Kidney (tissue), 14 donors: ENCODE data around the gene DVL2. TPM values are rescaled to one million over a fixed set of nuclear protein-coding genes. Genes with fewer than 3 reads are reported as not detected.
A peak's percentile ranks its signal among the peaks of the same experiment; 100 is the strongest.

Experiments used
- DNase-seq, 5 donors: peaks; one replicate each; pipeline ENCODE4 v3.0.0-alpha.2; 2013 to 2020
- FAIRE-seq: peaks from 2 replicates; lab custom pipeline; 2012; peaks lifted over from hg19 to GRCh38; lab: Jason Lieb, UNC
- H3K27ac ChIP-seq, 2 donors: one replicate each; pipeline ENCODE4 v1.7.0; 2013; ENCODE audit warnings: low read depth in 2 of 2, low read length in 2 of 2, inconsistent platforms in 1 of 2
- H3K27me3 ChIP-seq: one replicate; pipeline ENCODE4 v1.7.1; 2013; ENCODE audit warnings: low read length, inconsistent platforms; ENCODE audit not compliant: control insufficient read depth, insufficient read depth
- H3K36me3 ChIP-seq, 3 donors: one replicate each; pipeline versions ENCODE4 v1.7.0 to v1.7.1; 2013; ENCODE audit warnings: low read length in 3 of 3, control low read depth in 1 of 3, inconsistent platforms in 1 of 3; ENCODE audit not compliant: insufficient read depth in 3 of 3, control insufficient read depth in 2 of 3
- H3K4me1 ChIP-seq, 3 donors: one replicate each; pipeline versions ENCODE4 v1.7.0 to v1.7.1; 2013; ENCODE audit warnings: low read length in 3 of 3, inconsistent platforms in 1 of 3, low read depth in 1 of 3; ENCODE audit not compliant: control insufficient read depth in 2 of 3, insufficient read depth in 2 of 3
- H3K4me3 ChIP-seq, 3 donors: one replicate each; pipeline versions ENCODE4 v1.7.0 to v1.8.1; 2013; ENCODE audit warnings: low read length in 3 of 3, control low read depth in 1 of 3, inconsistent platforms in 1 of 3
- H3K9ac ChIP-seq, 3 donors: one replicate each; pipeline versions ENCODE4 v1.7.0 to v1.7.1; 2013; ENCODE audit warnings: low read length in 3 of 3, control low read depth in 1 of 3, inconsistent platforms in 1 of 3
- H3K9me3 ChIP-seq, 3 donors: one replicate each; pipeline versions ENCODE4 v1.7.0 to v1.7.1; 2013; ENCODE audit warnings: low read length in 3 of 3, control low read depth in 1 of 3, inconsistent platforms in 1 of 3; ENCODE audit not compliant: control insufficient read depth in 2 of 3, insufficient read depth in 1 of 3
- intact Hi-C: fragments of 100-400 bp; cut with DNase I; formaldehyde crosslinking; loops from one replicate; pipeline ENCODE4 v1.11.1; 2022
- polyA plus RNA-seq: library from polyadenylated mRNA; stranded (reverse); fragments of 350-450 nt; fragmentation: Illumina TruSeq; extraction: RNeasy Lipid Tissue Mini Kit (QIAGEN cat#74804); gene quantifications from one replicate; pipeline ENCODE4 v1.2.3, GENCODE V29; 2014; ENCODE audit warnings: low read depth, low replicate concordance; ENCODE audit not compliant: insufficient read depth
- total RNA-seq: library from RNA; stranded (reverse); fragmentation: NEBNext Ultra II Directional; extraction: Animal tissue kit (Norgen Biotek cat#: 25700); gene quantifications from one replicate; pipeline ENCODE4 v1.2.1, GENCODE V29; 2021
- TF ChIP-seq, protein P1 (sequence below): IDR thresholded peaks from 3 replicates; pipeline ENCODE4 v1.5.1; 2012; ENCODE audit warnings: mild to moderate bottlenecking, moderate library complexity, borderline replicate concordance; ENCODE audit not compliant: insufficient read depth; ENCODE audit errors: extremely low read depth
- donor health status: control.
- donor health status: control.
- donor health status: control.
- donor health status: control.
- donor health status: control.
- donor health status: DM: yes; HTN: yes; CAD: no.
- donor health status: Normal renal cell carcinoma (clear cell type).

Gene DVL2
- total and polyA plus RNA-seq, 2 donors from 2014 or later, result 18.0 to 35.8 TPM

DNA sequence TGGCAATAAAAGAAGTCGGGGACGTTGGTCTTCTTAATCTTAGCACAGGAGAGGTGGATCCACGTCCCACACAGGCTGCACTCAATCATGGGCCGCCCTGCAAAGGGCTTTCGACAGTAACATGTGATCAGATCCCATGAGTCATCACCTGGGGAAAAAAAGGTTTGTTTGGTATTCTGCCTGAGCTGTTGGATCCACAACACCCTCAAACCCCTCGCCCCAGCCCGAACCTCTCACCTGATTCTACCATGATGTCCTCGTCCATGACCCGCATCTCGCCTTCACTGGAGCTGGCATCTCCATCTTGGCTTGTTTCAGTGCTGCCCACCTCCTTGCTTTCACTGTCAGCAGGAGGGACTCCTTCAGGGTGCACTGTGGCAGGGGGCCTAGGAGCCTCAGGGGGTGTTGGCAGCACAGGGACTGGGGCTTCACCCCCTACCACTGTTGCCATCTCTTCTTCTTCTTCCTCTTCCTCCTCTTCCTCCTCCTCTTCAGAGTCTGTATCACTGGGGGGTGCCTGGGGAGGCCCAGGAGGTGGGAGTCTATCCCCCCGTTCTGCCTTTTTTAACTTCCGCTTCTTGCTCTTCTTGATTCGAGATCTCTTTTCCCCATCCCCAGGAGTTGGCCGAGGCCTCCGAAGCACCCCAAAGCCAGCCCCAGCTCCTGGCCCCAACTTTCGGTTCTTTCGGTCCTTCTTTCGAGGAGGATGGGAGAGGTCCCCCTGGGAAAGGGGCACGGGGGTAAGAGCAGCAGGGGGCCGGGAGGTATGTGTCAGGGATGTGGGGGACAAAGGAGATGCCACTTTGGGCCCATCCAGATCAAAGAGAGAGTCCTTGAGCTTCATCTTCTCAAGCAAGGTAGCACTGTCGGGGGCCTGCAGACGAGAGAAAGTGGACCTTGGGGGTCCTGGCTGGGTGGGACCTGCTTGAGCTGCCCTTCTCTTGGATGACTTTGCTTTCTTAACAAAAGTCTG is 1.7 kb upstream of the DVL2 start:
- intact Hi-C loops, result no loop called here
- H3K9ac ChIP-seq, result no peak overlapping the region
- peaks cover 7 to 33% (median 17%) of the 10 kb centered on the region in 3 donors for H3K4me1 ChIP-seq
- TF ChIP-seq, protein P1, sequence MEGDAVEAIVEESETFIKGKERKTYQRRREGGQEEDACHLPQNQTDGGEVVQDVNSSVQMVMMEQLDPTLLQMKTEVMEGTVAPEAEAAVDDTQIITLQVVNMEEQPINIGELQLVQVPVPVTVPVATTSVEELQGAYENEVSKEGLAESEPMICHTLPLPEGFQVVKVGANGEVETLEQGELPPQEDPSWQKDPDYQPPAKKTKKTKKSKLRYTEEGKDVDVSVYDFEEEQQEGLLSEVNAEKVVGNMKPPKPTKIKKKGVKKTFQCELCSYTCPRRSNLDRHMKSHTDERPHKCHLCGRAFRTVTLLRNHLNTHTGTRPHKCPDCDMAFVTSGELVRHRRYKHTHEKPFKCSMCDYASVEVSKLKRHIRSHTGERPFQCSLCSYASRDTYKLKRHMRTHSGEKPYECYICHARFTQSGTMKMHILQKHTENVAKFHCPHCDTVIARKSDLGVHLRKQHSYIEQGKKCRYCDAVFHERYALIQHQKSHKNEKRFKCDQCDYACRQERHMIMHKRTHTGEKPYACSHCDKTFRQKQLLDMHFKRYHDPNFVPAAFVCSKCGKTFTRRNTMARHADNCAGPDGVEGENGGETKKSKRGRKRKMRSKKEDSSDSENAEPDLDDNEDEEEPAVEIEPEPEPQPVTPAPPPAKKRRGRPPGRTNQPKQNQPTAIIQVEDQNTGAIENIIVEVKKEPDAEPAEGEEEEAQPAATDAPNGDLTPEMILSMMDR, result no peak
- H3K27me3 ChIP-seq, result no peaks in the 10 kb centered on the region
- peaks cover 7 to 24% (median 13%) of the 10 kb centered on the region in 3 donors for H3K36me3 ChIP-seq
- DNase-seq (peak in 2 of 5 donors; percentile 49 to 69), FAIRE-seq (no peak)
- H3K27ac ChIP-seq, result no peak overlapping the region
- H3K9me3 ChIP-seq, result no peaks in the 10 kb centered on the region
- H3K4me3 ChIP-seq, result peak overlapping the region in 1 of 3 donors; percentile 95

DNA sequence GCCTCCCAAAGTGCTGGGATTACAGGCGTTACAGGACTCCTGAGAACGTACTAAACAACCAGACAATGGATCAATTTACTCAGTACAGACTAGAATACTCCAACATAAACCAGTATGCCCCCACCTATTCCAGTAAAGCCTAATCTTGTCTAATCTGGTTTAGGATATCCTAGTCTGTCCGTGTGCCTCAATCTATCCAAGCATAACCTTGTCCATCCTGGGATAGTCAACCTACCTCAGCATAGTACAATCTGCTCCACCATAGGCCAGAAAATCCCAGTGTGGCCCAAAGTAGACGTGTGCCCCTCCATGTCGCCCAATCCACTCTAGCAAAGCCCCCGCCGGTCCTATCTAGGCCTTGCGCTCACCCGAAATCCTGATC is 625 bp downstream of the DVL2 start:
- Histone ChIP-seq H3K9me3 (no peaks in the 10 kb centered on the region), H3K4me3 (peak overlapping the region; percentile 95 to 97 (median 97)), H3K27ac (peak overlapping the region; percentile 97 to 98), H3K27me3 (no peaks in the 10 kb centered on the region), H3K36me3 (peaks cover 0 to 29% (median 14%) of the 10 kb centered on the region in 3 donors), H3K9ac (peak overlapping the region; percentile 71 to 99 (median 96)), H3K4me1 (peaks cover 3 to 23% (median 6%) of the 10 kb centered on the region in 3 donors)
- DNase-seq (peak in 1 of 5 donors; percentile 70), FAIRE-seq (no peak)
- TF ChIP-seq, protein P1, result no peak
- intact Hi-C loops, result no loop called here

DNA sequence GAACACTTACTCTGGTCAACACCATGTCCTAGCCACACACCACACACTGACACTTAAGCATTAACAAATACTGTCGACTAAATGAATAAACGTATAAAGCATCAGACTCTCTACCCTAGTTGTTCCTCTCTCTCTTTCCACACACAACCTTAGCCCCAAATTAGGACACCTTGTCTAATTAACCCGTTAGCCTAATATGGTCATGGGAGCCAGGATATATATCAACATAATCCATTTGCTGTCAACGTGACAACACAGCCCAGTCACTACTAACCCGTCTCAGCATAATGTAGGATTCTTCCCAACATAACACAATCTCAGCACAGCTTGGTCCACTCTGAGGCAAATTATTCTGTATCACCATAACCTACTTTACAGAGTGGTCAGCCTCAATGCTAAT is 2.2 kb downstream of the DVL2 start:
- DNase-seq, result no peak
- Histone ChIP-seq H3K9ac (no peak overlapping the region), H3K4me3 (peak overlapping the region in 2 of 3 donors; percentile 8 to 28), H3K4me1 (peaks cover under 1 to 23% (median 6%) of the 10 kb centered on the region in 3 donors), H3K27ac (no peak overlapping the region), H3K36me3 (peaks cover 0 to 43% (median 21%) of the 10 kb centered on the region in 3 donors), H3K27me3 (no peaks in the 10 kb centered on the region), H3K9me3 (no peaks in the 10 kb centered on the region)
- no peak for FAIRE-seq
- intact Hi-C loops, result no loop called here
- TF ChIP-seq, protein P1, result no peak
